ENCODE results near the gene TXNDC2. TPM values are rescaled to one million over a fixed set of nuclear protein-coding genes. Genes with fewer than 3 reads are reported as not detected.

TXNDC2 gene
- 0.12 TPM for total RNA-seq (2021; ENCODE audit: unreplicated experiment)
- polyA plus RNA-seq (2012), result 0.03 and 0.05 TPM in 2 replicates
- Bru-seq, nascent RNA, result percentile 13 among the genes with signal in this experiment
- BruChase-seq, experiment 1, labeled RNA remaining after a 6-hour chase, result percentile 26 among the genes with signal in this experiment
- percentile 24 among the genes with signal in this experiment for BruChase-seq, experiment 2, labeled RNA remaining after a 2-hour chase
- long read RNA-seq, result 0 reads

- no peaks in the 10 kb centered on the region for H3K9me2 ChIP-seq (ENCODE audit: insufficient read depth)
- H3K27ac ChIP-seq (ENCODE audit: low read depth, low read length), result no peak within 1 kb of the TSS
- H3K4me2 ChIP-seq (ENCODE audit: low read length), result no peak within 1 kb of the TSS
- H3K9ac ChIP-seq (ENCODE audit: low read length), result no peak within 1 kb of the TSS
- no peaks in the 10 kb centered on the region for H3K27me3 ChIP-seq (ENCODE audit: insufficient read depth, low read length)
- H3K4me3 ChIP-seq (replicated peaks in 1 of 2; ENCODE audit: low read depth in 1 of 2, low read length in 2 of 2), result no peak within 1 kb of the TSS
- peaks cover 0 to 7% of the 10 kb centered on the region in 2 experiments; a peak in 2 of 4 replicates for H3K4me1 ChIP-seq (ENCODE audit: control insufficient read depth in 1 of 2, insufficient read depth in 2 of 2, low read length in 2 of 2)
- ChIA-PET POLR2A (interaction anchor here (1.2 kb wide), 1 partner anchor 8 kb away, joined by 3 read pairs; no protein-coding TSS in a partner anchor), RAD21 (ENCODE audit: low non-redundant PET in 1 of 2, low total read pairs in 2 of 2, uncharacterized antibody in 2 of 2, unreplicated experiment in 2 of 2) (no interaction called here), CTCF (no interaction called here)
- no peak for DNase-seq (ENCODE audit: low read depth, low spot score)
- no peak for TF ChIP-seq FOSL1 (IDR thresholded peaks at IDR 0.05; ENCODE audit: low read depth)
- no peak for TF ChIP-seq ZNF274 (IDR thresholded peaks at IDR 0.05; ENCODE audit: low read depth, low read length)
- no peak for TF ChIP-seq YY1 (IDR thresholded peaks at IDR 0.05; ENCODE audit: extremely low read depth, insufficient replicate concordance, low read depth, low read length)
- TF ChIP-seq CBX3 (IDR thresholded peaks at IDR 0.05; ENCODE audit: low read depth), result no peak
- TF ChIP-seq EZH2phosphoT487 (IDR thresholded peaks at IDR 0.05; ENCODE audit: borderline replicate concordance), result no peak
- no peak for TF ChIP-seq TCF7L2 (IDR thresholded peaks at IDR 0.05; ENCODE audit: borderline replicate concordance, extremely low read depth, insufficient read depth, insufficient read length)
- no peak for TF ChIP-seq CTCF (IDR thresholded peaks at IDR 0.05 in 2 of 3, conservative IDR thresholded peaks at IDR 0.05 in 1 of 3; ENCODE audit: borderline replicate concordance in 1 of 3, insufficient read depth in 1 of 3, low read depth in 2 of 3, low read length in 2 of 3)
- TF ChIP-seq ELF1 (IDR thresholded peaks at IDR 0.05; ENCODE audit: borderline replicate concordance, low read depth), result no peak
- TF ChIP-seq RAD21 (IDR thresholded peaks at IDR 0.05; ENCODE audit: low read depth), result no peak
- no peak for TF ChIP-seq POLR2AphosphoS5 (IDR thresholded peaks at IDR 0.05; ENCODE audit: low read depth, low read length)
- TF ChIP-seq, protein P1, sequence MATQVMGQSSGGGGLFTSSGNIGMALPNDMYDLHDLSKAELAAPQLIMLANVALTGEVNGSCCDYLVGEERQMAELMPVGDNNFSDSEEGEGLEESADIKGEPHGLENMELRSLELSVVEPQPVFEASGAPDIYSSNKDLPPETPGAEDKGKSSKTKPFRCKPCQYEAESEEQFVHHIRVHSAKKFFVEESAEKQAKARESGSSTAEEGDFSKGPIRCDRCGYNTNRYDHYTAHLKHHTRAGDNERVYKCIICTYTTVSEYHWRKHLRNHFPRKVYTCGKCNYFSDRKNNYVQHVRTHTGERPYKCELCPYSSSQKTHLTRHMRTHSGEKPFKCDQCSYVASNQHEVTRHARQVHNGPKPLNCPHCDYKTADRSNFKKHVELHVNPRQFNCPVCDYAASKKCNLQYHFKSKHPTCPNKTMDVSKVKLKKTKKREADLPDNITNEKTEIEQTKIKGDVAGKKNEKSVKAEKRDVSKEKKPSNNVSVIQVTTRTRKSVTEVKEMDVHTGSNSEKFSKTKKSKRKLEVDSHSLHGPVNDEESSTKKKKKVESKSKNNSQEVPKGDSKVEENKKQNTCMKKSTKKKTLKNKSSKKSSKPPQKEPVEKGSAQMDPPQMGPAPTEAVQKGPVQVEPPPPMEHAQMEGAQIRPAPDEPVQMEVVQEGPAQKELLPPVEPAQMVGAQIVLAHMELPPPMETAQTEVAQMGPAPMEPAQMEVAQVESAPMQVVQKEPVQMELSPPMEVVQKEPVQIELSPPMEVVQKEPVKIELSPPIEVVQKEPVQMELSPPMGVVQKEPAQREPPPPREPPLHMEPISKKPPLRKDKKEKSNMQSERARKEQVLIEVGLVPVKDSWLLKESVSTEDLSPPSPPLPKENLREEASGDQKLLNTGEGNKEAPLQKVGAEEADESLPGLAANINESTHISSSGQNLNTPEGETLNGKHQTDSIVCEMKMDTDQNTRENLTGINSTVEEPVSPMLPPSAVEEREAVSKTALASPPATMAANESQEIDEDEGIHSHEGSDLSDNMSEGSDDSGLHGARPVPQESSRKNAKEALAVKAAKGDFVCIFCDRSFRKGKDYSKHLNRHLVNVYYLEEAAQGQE (IDR thresholded peaks at IDR 0.05; ENCODE audit: low read depth), result no peak
- no peak for TF ChIP-seq EZH2 (IDR thresholded peaks at IDR 0.05)
- TF ChIP-seq JUND (IDR thresholded peaks at IDR 0.05), result no peak
- no TSS peak for BruUV-seq (replicated peaks)
- intact Hi-C loops (cut with micrococcal nuclease), result no loop called here
- no peak within 1 kb of the TSS for H2AFZ ChIP-seq (ENCODE audit: low read depth, low read length, poor library complexity, severe bottlenecking)
- no peaks in the 10 kb centered on the region for H3K9me3 ChIP-seq (ENCODE audit: control insufficient read depth in 1 of 2, insufficient read depth in 1 of 2, low read depth in 1 of 2, low read length in 2 of 2)
- no peak for ATAC-seq
- H4K20me1 ChIP-seq (ENCODE audit: insufficient read depth), result no peaks in the 10 kb centered on the region
- no peaks in the 10 kb centered on the region for H3K36me3 ChIP-seq (ENCODE audit: control insufficient read depth in 1 of 2, insufficient read depth in 2 of 2, low read length in 2 of 2)
- no peaks in the 10 kb centered on the region for H3K79me2 ChIP-seq (ENCODE audit: insufficient read depth, low read length)
These were observed at the start of gene TXNDC2 for GRCh38 chr18:9885170-9886004. TSS of gene TXNDC2 (plus strand) at chr18:9885973. CDS start at chr18:9886681, 708 bp downstream.

Data from HCT116 (cell line).